Skin epidermis (tissue), 12 donors: ENCODE data around the gene CIDEA.
A peak's percentile ranks its signal among the peaks of the same experiment; 100 is the strongest.

Experiments
- H3K27ac ChIP-seq, 21 experiments: fragments of 200-600 bp; sonication (generic) in 11 of 21; one replicate each; pipeline ENCODE4 v1.5.0; 2020; ENCODE audit warnings: mild to moderate bottlenecking in 3 of 21, inconsistent platforms in 2 of 21, moderate library complexity in 2 of 21
- H3K4me3 ChIP-seq, 7 experiments: fragments of 200-600 bp; sonication (generic) in 2 of 7; one replicate each; pipeline ENCODE4 v1.5.0; 2020; ENCODE audit warnings: inconsistent platforms in 2 of 7, mild to moderate bottlenecking in 2 of 7, moderate library complexity in 1 of 7

CIDEA gene

GRCh38 chr18:12290086-12290485 is 35.9 kb downstream of the CIDEA start:
- H3K27ac ChIP-seq: no peak overlapping the region
- H3K4me3 ChIP-seq: no peak overlapping the region

- no peak overlapping the region for H3K27ac ChIP-seq
- H3K4me3 ChIP-seq: no peak overlapping the region
These were observed 37.0 kb downstream of the CIDEA start for GRCh38 chr18:12291161-12291560.

GRCh38 chr18:12291690-12292089 is 37.5 kb downstream of the CIDEA start:
- Histone ChIP-seq H3K4me3 (no peak overlapping the region), H3K27ac (no peak overlapping the region)

GRCh38 chr18:12293831-12294230 is 39.7 kb downstream of the CIDEA start:
- H3K27ac ChIP-seq: no peak overlapping the region
- H3K4me3 ChIP-seq: no peak overlapping the region

GRCh38 chr18:12295389-12296086 is 41.4 kb downstream of the CIDEA start:
- H3K27ac ChIP-seq: no peak overlapping the region
- no peak overlapping the region for H3K4me3 ChIP-seq

GRCh38 chr18:12296087-12296403 is 41.9 kb downstream of the CIDEA start:
- H3K4me3 ChIP-seq: no peak overlapping the region

GRCh38 chr18:12296457-12296856 is 42.3 kb downstream of the CIDEA start:
- H3K4me3 ChIP-seq: no peak overlapping the region
- H3K27ac ChIP-seq: no peak overlapping the region

More at GRCh38 chr18:12296087-12296403, 41.9 kb downstream of the CIDEA start:
- no peak overlapping the region for H3K27ac ChIP-seq

GRCh38 chr18:12299862-12300261 is 45.7 kb downstream of the CIDEA start:
- Histone ChIP-seq H3K4me3 (no peak overlapping the region), H3K27ac (no peak overlapping the region)

- H3K4me3 ChIP-seq: no peak overlapping the region
- no peak overlapping the region for H3K27ac ChIP-seq
These were observed 47.3 kb downstream of the CIDEA start for GRCh38 chr18:12301263-12302005.

GRCh38 chr18:12302391-12303147 is 48.4 kb downstream of the CIDEA start:
- Histone ChIP-seq H3K27ac (no peak overlapping the region), H3K4me3 (no peak overlapping the region)

- no peak overlapping the region for H3K27ac ChIP-seq
- no peak overlapping the region for H3K4me3 ChIP-seq
These were observed 50.4 kb downstream of the CIDEA start for GRCh38 chr18:12304351-12305210.

GRCh38 chr18:12305211-12305610 is 51.0 kb downstream of the CIDEA start:
- no peak overlapping the region for H3K27ac ChIP-seq

GRCh38 chr18:12305930-12306629 is 51.9 kb downstream of the CIDEA start:
- peak overlapping the region in 1 of 21 experiments; percentile 98 for H3K27ac ChIP-seq
- no peak overlapping the region for H3K4me3 ChIP-seq

More at GRCh38 chr18:12305211-12305610, 51.0 kb downstream of the CIDEA start:
- no peak overlapping the region for H3K4me3 ChIP-seq

GRCh38 chr18:12306752-12307700 is 52.9 kb downstream of the CIDEA start:
- peak overlapping the region; percentile 76 to 100 (median 98) for H3K27ac ChIP-seq
- H3K4me3 ChIP-seq: peak overlapping the region; percentile 60 to 98 (median 75)

- peak within 1 kb of the TSS; percentile 60 to 98 (median 75) for H3K4me3 ChIP-seq
These were observed 53.7 kb downstream of the CIDEA start, which contains the start of gene TUBB6 for GRCh38 chr18:12307701-12308385. TUBB6 (plus strand) TSS chr18:12308241; CDS start chr18:12308293, 52 bp downstream.

GRCh38 chr18:12308386-12309100 is 54.4 kb downstream of the CIDEA start:
- Histone ChIP-seq H3K27ac (peak overlapping the region; percentile 87 to 100 (median 98)), H3K4me3 (peak overlapping the region; percentile 60 to 98 (median 75))

More at GRCh38 chr18:12307701-12308385, 53.7 kb downstream of the CIDEA start, which contains the start of gene TUBB6:
- H3K27ac ChIP-seq: peak within 1 kb of the TSS; percentile 87 to 100 (median 98)
